ENCODE results near the gene NHSL2. TPM values are rescaled to one million over a fixed set of nuclear protein-coding genes. Genes with fewer than 3 reads are reported as not detected.

The NHSL2 gene
- total and polyA plus RNA-seq, 2 of the 13 experiments (the other 11 are each of a cell fraction or from before 2014, with no cell fraction given): not detected

GRCh38 chrX:71885099-71885498 is 25.5 kb upstream of the NHSL2 start:
- H3K4me2 ChIP-seq (ENCODE audit: low read depth, low read length): no peak overlapping the region
- FAIRE-seq (no peak), DNase-seq (ENCODE audit: low spot score) (no peak), ATAC-seq (no peak)
- intact Hi-C loops (cut with micrococcal nuclease; ENCODE audit: unreplicated experiment) (no loop called here), in situ Hi-C loops (cut with HindIII; ENCODE audit: extremely low pct_ligation_motif_present, low pct_unique_long_range_greater_than_20kb) (no loop called here)
- no peak overlapping the region for H3K4me3 ChIP-seq (replicated peaks in 1 of 3; ENCODE audit: insufficient read depth in 1 of 3, low read depth in 2 of 3, low read length in 3 of 3)
- 33% methylated on average over 3 of the region's 3 CpGs for WGBS (ENCODE audit: low lambda C conversion rate)
- no peak overlapping the region for H2AFZ ChIP-seq (ENCODE audit: low read length)
- no peak overlapping the region for H3K9ac ChIP-seq (ENCODE audit: insufficient read depth, low read depth, low read length)
- H3K4me1 ChIP-seq (ENCODE audit: insufficient read depth, low read length): no peaks in the 10 kb centered on the region
- no peaks in the 10 kb centered on the region for H4K20me1 ChIP-seq (ENCODE audit: insufficient read depth, low read length)
- no peaks in the 10 kb centered on the region for H3K9me3 ChIP-seq (ENCODE audit: low read length)
- H3K36me3 ChIP-seq (replicated peaks in 1 of 2; ENCODE audit: control insufficient read depth in 1 of 2, insufficient read depth in 2 of 2, low read length in 2 of 2): no peaks in the 10 kb centered on the region
- H3K27ac ChIP-seq (ENCODE audit: extremely low read length, insufficient read depth, low read length): no peak overlapping the region
- H3K27me3 ChIP-seq (ENCODE audit: control insufficient read depth in 1 of 2, insufficient read depth in 2 of 2, low read length in 2 of 2): no peaks in the 10 kb centered on the region
- H3K79me2 ChIP-seq (ENCODE audit: insufficient read depth, low read length): no peaks in the 10 kb centered on the region
- ChIA-PET CTCF (ENCODE audit: low intra/inter-chr PET ratio, low total read pairs) (no interaction called here), POLR2A (no interaction called here)
- no TSS peak for BruUV-seq (replicated peaks)
- no peak for TF ChIP-seq ZNF331 (CRISPR knock-in tag; IDR thresholded peaks at IDR 0.05)
- no peak for TF ChIP-seq TEF (CRISPR knock-in tag; IDR thresholded peaks at IDR 0.05)
- no peak for TF ChIP-seq DZIP1 (CRISPR knock-in tag; IDR thresholded peaks at IDR 0.05)
- TF ChIP-seq PAXIP1 (CRISPR knock-in tag; conservative IDR thresholded peaks at IDR 0.05): no peak
- TF ChIP-seq ZNF10 (CRISPR knock-in tag; IDR thresholded peaks at IDR 0.05; ENCODE audit: borderline replicate concordance, low read depth): no peak
- no peak for TF ChIP-seq SNAPC5 (CRISPR knock-in tag; IDR thresholded peaks at IDR 0.05; ENCODE audit: borderline replicate concordance)
- no peak for TF ChIP-seq ZNF121 (CRISPR knock-in tag; IDR thresholded peaks at IDR 0.05)
- no peak for TF ChIP-seq IKZF1 (IDR thresholded peaks at IDR 0.05)
- TF ChIP-seq AKNA (CRISPR knock-in tag; IDR thresholded peaks at IDR 0.05; ENCODE audit: borderline replicate concordance): no peak
- no peak for TF ChIP-seq FOXJ3 (CRISPR knock-in tag; IDR thresholded peaks at IDR 0.05; ENCODE audit: borderline replicate concordance)
- TF ChIP-seq JUN (CRISPR knock-in tag; IDR thresholded peaks at IDR 0.05): no peak
- no peak for TF ChIP-seq HOXA9 (CRISPR knock-in tag; IDR thresholded peaks at IDR 0.05; ENCODE audit: borderline replicate concordance)
- TF ChIP-seq ZSCAN12 (CRISPR knock-in tag; IDR thresholded peaks at IDR 0.05): no peak

Measured in HepG2 (cell line).